SK-N-SH (cell line): ENCODE measurements around the gene ZFYVE26. TPM values are rescaled to one million over a fixed set of nuclear protein-coding genes. Genes with fewer than 3 reads are reported as not detected.

Experiments
- CTCF ChIA-PET: fragments of 300-600, 350-600 bp; formaldehyde crosslinking; extraction: SDS; loops from one replicate; lab custom pipeline; 2021; lab: Yijun Ruan, JAX
- POLR2A ChIA-PET: fragments of 350-600 bp; sonication (Branson Sonifier 250); formaldehyde crosslinking; extraction: SDS; loops from one replicate; lab custom pipeline; 2020; ENCODE audit warnings: antibody characterized with exemption, inconsistent platforms; lab: Yijun Ruan, JAX
- DNase-seq: peaks from one replicate; pipeline ENCODE4 v3.0.0; 2012
- H2AFZ ChIP-seq: fragments of 200-600 bp; sonication (generic); 2 replicates; pipeline ENCODE4 v1.8.1; 2016; ENCODE audit warnings: antibody characterized with exemption, mild to moderate bottlenecking, low read depth
- H3F3A ChIP-seq: fragments of 200-600 bp; sonication (generic); replicated peaks from 2 replicates; pipeline ENCODE3; 2016; ENCODE audit warnings: antibody characterized with exemption, mild to moderate bottlenecking; ENCODE audit not compliant: insufficient read depth
- H3K27ac ChIP-seq, 2 experiments: fragments of 200-500 bp in 1 of 2; fragments of 200-600 bp in 1 of 2; sonication (Bioruptor generic) in 1 of 2; sonication (generic), shearing (Covaris generic) in 1 of 2; 2 replicates each; pipeline versions ENCODE4 v1.5.1 to v1.6.1; 2014 to 2016; ENCODE audit warnings: low read depth in 2 of 2, inconsistent platforms in 1 of 2, low read length in 1 of 2, mild to moderate bottlenecking in 1 of 2, mixed read lengths in 1 of 2
- H3K27me3 ChIP-seq: fragments of 200-600 bp; sonication (generic), shearing (Covaris generic); 2 replicates; pipeline ENCODE4 v1.6.1; 2016; ENCODE audit warnings: mixed run types; ENCODE audit not compliant: insufficient read depth
- H3K36me3 ChIP-seq, 2 experiments: fragments of 200-500 bp in 1 of 2; fragments of 200-600 bp in 1 of 2; sonication (Bioruptor generic) in 1 of 2; sonication (generic) in 1 of 2; replicated peaks in 1 of 2; 2 replicates each; pipeline versions ENCODE3 to v1.5.1; 2014 to 2016; ENCODE audit warnings: low read length in 1 of 2, mild to moderate bottlenecking in 1 of 2; ENCODE audit not compliant: insufficient read depth in 2 of 2, control insufficient read depth in 1 of 2
- H3K4me1 ChIP-seq, 2 experiments: fragments of 200-500 bp in 1 of 2; fragments of 200-600 bp in 1 of 2; sonication (Bioruptor generic) in 1 of 2; sonication (generic), shearing (Covaris generic) in 1 of 2; 2 replicates each; pipeline versions ENCODE4 v1.5.1 to v1.6.1; 2014 to 2016; ENCODE audit warnings: low read depth in 1 of 2, low read length in 1 of 2, mixed run types in 1 of 2; ENCODE audit not compliant: insufficient read depth in 2 of 2, control insufficient read depth in 1 of 2
- H3K4me2 ChIP-seq: fragments of 200-600 bp; sonication (generic), shearing (Covaris generic); 2 replicates; pipeline ENCODE4 v1.6.1; 2017; ENCODE audit warnings: mixed run types
- H3K4me3 ChIP-seq, 2 experiments: fragments of 200-500 bp in 1 of 2; fragments of 200-600 bp in 1 of 2; sonication (Bioruptor generic) in 1 of 2; sonication (generic), shearing (Covaris generic) in 1 of 2; 2 replicates each; pipeline versions ENCODE4 v1.5.1 to v1.8.1; 2014 to 2016; ENCODE audit warnings: low read depth in 2 of 2, inconsistent platforms in 1 of 2, low read length in 1 of 2, mild to moderate bottlenecking in 1 of 2, mixed read lengths in 1 of 2, moderate library complexity in 1 of 2
- H3K79me2 ChIP-seq: fragments of 200-600 bp; sonication (generic); 2 replicates; pipeline ENCODE4 v1.8.1; 2017; ENCODE audit warnings: mild to moderate bottlenecking; ENCODE audit not compliant: insufficient read depth
- H3K9ac ChIP-seq: fragments of 200-600 bp; sonication (generic); 2 replicates; pipeline ENCODE4 v1.6.1; 2017; ENCODE audit warnings: mixed run types
- H3K9me2 ChIP-seq: fragments of 200-600 bp; sonication (generic); 2 replicates; pipeline ENCODE4 v1.6.1; 2017; ENCODE audit warnings: mixed run types
- H3K9me3 ChIP-seq: fragments of 200-600 bp; sonication (generic); 2 replicates; pipeline ENCODE4 v1.6.1; 2017; ENCODE audit warnings: mixed run types, mild to moderate bottlenecking, moderate library complexity
- H4K20me1 ChIP-seq: fragments of 200-600 bp; sonication (generic); 2 replicates; pipeline ENCODE4 v1.6.1; 2017; ENCODE audit warnings: mild to moderate bottlenecking, mixed run types; ENCODE audit not compliant: insufficient read depth
- ELF1 ChIP-seq: IDR thresholded peaks from 2 replicates; pipeline ENCODE4 v1.4.0; 2012
- EP300 ChIP-seq, 2 experiments: IDR thresholded peaks; 2 replicates each; pipeline versions ENCODE4 v1.4.0 to v1.6.1; 2012; ENCODE audit warnings: borderline replicate concordance in 1 of 2, low read depth in 1 of 2, low read length in 1 of 2
- EZH2phosphoT487 ChIP-seq: fragments of 200-600 bp; sonication (generic); IDR thresholded peaks from 2 replicates; pipeline ENCODE4 v1.6.1; 2017; ENCODE audit warnings: low read depth, mixed run types, mild to moderate bottlenecking, antibody characterized with exemption, moderate library complexity, borderline replicate concordance
- FOXM1 ChIP-seq: IDR thresholded peaks from 2 replicates; pipeline ENCODE4 v1.4.0; 2012; ENCODE audit warnings: low read depth, mild to moderate bottlenecking
- GATA2 ChIP-seq: sonication (generic); formaldehyde crosslinking; IDR thresholded peaks from 2 replicates; pipeline ENCODE4 v1.5.0; 2020; ENCODE audit warnings: mild to moderate bottlenecking, missing genetic modification reagents
- IRF3 ChIP-seq: fragments of 150-350 bp; IDR thresholded peaks from 2 replicates; pipeline ENCODE4 v1.6.1; 2016; ENCODE audit warnings: mild to moderate bottlenecking, low read depth, low read length
- MEF2A ChIP-seq: IDR thresholded peaks from 2 replicates; pipeline ENCODE4 v1.4.0; 2012; ENCODE audit warnings: low read depth, borderline replicate concordance
- NFIC ChIP-seq: IDR thresholded peaks from 2 replicates; pipeline ENCODE4 v1.4.0; 2012; ENCODE audit warnings: borderline replicate concordance
- NRF1 ChIP-seq: IDR thresholded peaks from 2 replicates; pipeline ENCODE4 v1.6.1; 2012; ENCODE audit warnings: low read depth, mild to moderate bottlenecking, low read length
- RAD21 ChIP-seq: IDR thresholded peaks from 2 replicates; pipeline ENCODE4 v1.6.1; 2012; ENCODE audit warnings: mild to moderate bottlenecking, low read length
- RCOR1 ChIP-seq: fragments of 150-350 bp; IDR thresholded peaks from 2 replicates; pipeline ENCODE4 v1.6.1; 2017; ENCODE audit warnings: antibody characterized with exemption, low read length
- RFX5 ChIP-seq: IDR thresholded peaks from 2 replicates; pipeline ENCODE4 v1.6.1; 2012; ENCODE audit warnings: mild to moderate bottlenecking, improper control_type of control experiment, low read length
- SMC3 ChIP-seq: IDR thresholded peaks from 2 replicates; pipeline ENCODE4 v1.6.1; 2012; ENCODE audit warnings: low read depth, low read length, improper control_type of control experiment
- TAF1 ChIP-seq: IDR thresholded peaks from 2 replicates; pipeline ENCODE4 v1.6.1; 2012; ENCODE audit warnings: low read depth, mild to moderate bottlenecking, low read length, moderate library complexity, borderline replicate concordance
- TCF12 ChIP-seq: IDR thresholded peaks from 2 replicates; pipeline ENCODE4 v1.4.0; 2012
- USF2 ChIP-seq: fragments of 150-350 bp; IDR thresholded peaks from 2 replicates; pipeline ENCODE4 v1.6.1; 2017; ENCODE audit warnings: antibody characterized with exemption, low read length, low read depth, borderline replicate concordance
- YY1 ChIP-seq: IDR thresholded peaks from 2 replicates; pipeline ENCODE4 v1.4.0; 2012; ENCODE audit warnings: low read depth, mild to moderate bottlenecking
- WGBS: methylation state at CpG from one replicate; pipeline ENCODE4 v1.1.6; 2017; ENCODE audit warnings: low lambda C conversion rate; 5-methylcytosine and 5-hydroxymethylcytosine counted together
- polyA plus RNA-seq, 3 experiments: library from polyadenylated mRNA; depleted of rRNA; stranded (reverse); fragments of >200 nt; gene quantifications; 2 replicates each; pipeline ENCODE4 v1.2.3, GENCODE V29; 2012
- TF ChIP-seq, protein P1 (sequence below): fragments of 200-600 bp; sonication (generic); IDR thresholded peaks from 2 replicates; pipeline ENCODE4 v1.6.1; 2017; ENCODE audit warnings: antibody characterized with exemption, mild to moderate bottlenecking, moderate library complexity
- TF ChIP-seq, protein P2 (sequence below): IDR thresholded peaks from 2 replicates; pipeline ENCODE4; 2012

ZFYVE26 gene
- polyA plus RNA-seq, 1 of the 3 experiments (the other 2 are of a cell fraction), result 5.6 TPM

GRCh38 chr14:67757175-67757574 is 59.2 kb downstream of the ZFYVE26 start:
- Histone ChIP-seq H3F3A (no peaks in the 10 kb centered on the region), H3K4me1 (no peaks in the 10 kb centered on the region), H3K79me2 (no peaks in the 10 kb centered on the region), H3K27ac (no peak overlapping the region)
- POLR2A ChIA-PET, result no interaction called here
- CTCF ChIA-PET, result interaction anchor here (1.5 kb wide), 1 partner anchor 53 kb away, joined by 6 read pairs; no protein-coding TSS in a partner anchor
- WGBS, result 95% methylated on average over 3 of the region's 3 CpGs
- TF ChIP-seq RCOR1, result no peak
- TF ChIP-seq MEF2A, result no peak
- no peak for TF ChIP-seq EZH2phosphoT487
- TF ChIP-seq, protein P1, sequence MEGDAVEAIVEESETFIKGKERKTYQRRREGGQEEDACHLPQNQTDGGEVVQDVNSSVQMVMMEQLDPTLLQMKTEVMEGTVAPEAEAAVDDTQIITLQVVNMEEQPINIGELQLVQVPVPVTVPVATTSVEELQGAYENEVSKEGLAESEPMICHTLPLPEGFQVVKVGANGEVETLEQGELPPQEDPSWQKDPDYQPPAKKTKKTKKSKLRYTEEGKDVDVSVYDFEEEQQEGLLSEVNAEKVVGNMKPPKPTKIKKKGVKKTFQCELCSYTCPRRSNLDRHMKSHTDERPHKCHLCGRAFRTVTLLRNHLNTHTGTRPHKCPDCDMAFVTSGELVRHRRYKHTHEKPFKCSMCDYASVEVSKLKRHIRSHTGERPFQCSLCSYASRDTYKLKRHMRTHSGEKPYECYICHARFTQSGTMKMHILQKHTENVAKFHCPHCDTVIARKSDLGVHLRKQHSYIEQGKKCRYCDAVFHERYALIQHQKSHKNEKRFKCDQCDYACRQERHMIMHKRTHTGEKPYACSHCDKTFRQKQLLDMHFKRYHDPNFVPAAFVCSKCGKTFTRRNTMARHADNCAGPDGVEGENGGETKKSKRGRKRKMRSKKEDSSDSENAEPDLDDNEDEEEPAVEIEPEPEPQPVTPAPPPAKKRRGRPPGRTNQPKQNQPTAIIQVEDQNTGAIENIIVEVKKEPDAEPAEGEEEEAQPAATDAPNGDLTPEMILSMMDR, result no peak
- TF ChIP-seq, all 33 proteins: peak for 0
- H3K9me2 ChIP-seq, result no peaks in the 10 kb centered on the region
- H3K9ac ChIP-seq, result no peak overlapping the region
- H3K27me3 ChIP-seq, result no peaks in the 10 kb centered on the region
- H3K9me3 ChIP-seq, result no peaks in the 10 kb centered on the region
- no peak overlapping the region for H2AFZ ChIP-seq
- H4K20me1 ChIP-seq, result no peaks in the 10 kb centered on the region
- no peak overlapping the region for H3K4me2 ChIP-seq
- H3K4me3 ChIP-seq, result no peak overlapping the region
- H3K36me3 ChIP-seq, result peaks cover 25 to 43% of the 10 kb centered on the region in 2 experiments
- DNase-seq, result no peak

- Histone ChIP-seq H4K20me1 (no peaks in the 10 kb centered on the region), H3K4me3 (no peak overlapping the region), H3K9me3 (no peaks in the 10 kb centered on the region), H2AFZ (no peak overlapping the region), H3K27ac (no peak overlapping the region), H3K9ac (no peak overlapping the region), H3K4me2 (no peak overlapping the region), H3K36me3 (peaks cover 25 to 43% of the 10 kb centered on the region in 2 experiments), H3K79me2 (no peaks in the 10 kb centered on the region), H3K4me1 (no peaks in the 10 kb centered on the region), H3K27me3 (no peaks in the 10 kb centered on the region), H3F3A (no peaks in the 10 kb centered on the region), H3K9me2 (no peaks in the 10 kb centered on the region)
- 96% methylated on average over 1 of the region's 1 CpG for WGBS
- no peak for DNase-seq
- CTCF ChIA-PET, result interaction anchor here (1.4 kb wide), 1 partner anchor 34 kb away, joined by 3 read pairs; no protein-coding TSS in a partner anchor
- POLR2A ChIA-PET, result no interaction called here
- no peak for TF ChIP-seq IRF3
- TF ChIP-seq RFX5, result no peak
- no peak for TF ChIP-seq FOXM1
- TF ChIP-seq NRF1, result no peak
- no peak for TF ChIP-seq SMC3
- TF ChIP-seq EP300 (IDR thresholded peaks at IDR 0.05; ENCODE audit: borderline replicate concordance in 1 of 2, low read depth in 1 of 2, low read length in 1 of 2), result no peak
- no peak for TF ChIP-seq GATA2 (CRISPR knock-in tag)
- TF ChIP-seq EZH2phosphoT487, result no peak
- TF ChIP-seq NFIC, result no peak
- TF ChIP-seq TCF12, result no peak
- TF ChIP-seq TAF1, result no peak
- TF ChIP-seq RAD21, result no peak
- TF ChIP-seq USF2, result no peak
- TF ChIP-seq, protein P2, sequence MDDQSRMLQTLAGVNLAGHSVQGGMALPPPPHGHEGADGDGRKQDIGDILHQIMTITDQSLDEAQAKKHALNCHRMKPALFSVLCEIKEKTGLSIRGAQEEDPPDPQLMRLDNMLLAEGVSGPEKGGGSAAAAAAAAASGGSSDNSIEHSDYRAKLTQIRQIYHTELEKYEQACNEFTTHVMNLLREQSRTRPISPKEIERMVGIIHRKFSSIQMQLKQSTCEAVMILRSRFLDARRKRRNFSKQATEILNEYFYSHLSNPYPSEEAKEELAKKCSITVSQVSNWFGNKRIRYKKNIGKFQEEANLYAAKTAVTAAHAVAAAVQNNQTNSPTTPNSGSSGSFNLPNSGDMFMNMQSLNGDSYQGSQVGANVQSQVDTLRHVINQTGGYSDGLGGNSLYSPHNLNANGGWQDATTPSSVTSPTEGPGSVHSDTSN, result no peak
- TF ChIP-seq ELF1, result no peak
- no peak for TF ChIP-seq YY1
Measured at GRCh38 chr14:67756496-67756895, 59.9 kb downstream of the ZFYVE26 start.
